Measurements from ENCODE around the gene GPC4. TPM values are rescaled to one million over a fixed set of nuclear protein-coding genes. Genes with fewer than 3 reads are reported as not detected.

Gene GPC4
- total and polyA plus RNA-seq, 9 donors: 34.1 to 107 (median 92.7) TPM

DNA sequence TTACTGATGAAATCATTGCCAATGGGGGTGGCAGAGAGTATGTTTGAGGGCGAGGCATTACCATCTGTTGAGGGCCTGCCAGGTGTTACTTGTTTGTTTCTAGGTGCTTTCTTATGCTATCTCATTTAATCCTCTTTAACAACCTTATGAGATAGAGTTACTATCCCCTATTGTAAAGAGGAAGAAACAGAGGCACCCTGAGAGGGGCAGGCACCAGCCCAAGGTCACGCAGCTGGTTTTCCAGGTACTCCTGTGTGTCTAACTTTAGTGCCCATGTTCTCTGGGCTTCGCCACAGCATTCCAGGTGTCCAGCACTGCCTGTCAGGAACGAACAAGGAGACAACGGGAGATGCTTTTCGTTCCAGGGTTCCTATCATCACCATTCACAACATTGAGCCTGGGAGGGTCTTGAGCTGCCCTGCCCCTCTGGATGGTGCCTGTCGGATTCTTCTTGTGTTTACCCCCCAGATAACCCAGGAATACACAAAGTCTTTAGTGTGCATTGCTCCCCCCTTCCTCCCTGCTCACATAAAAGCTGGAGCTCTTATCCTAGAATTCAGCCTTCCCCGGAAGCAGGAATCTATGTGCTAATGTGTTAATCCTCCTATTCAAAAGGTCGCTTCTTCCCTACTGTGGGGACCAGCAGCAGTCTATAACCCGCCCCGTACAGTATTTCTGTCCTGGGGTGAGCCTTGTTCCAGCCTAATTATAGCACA, 24.9 kb upstream of the GPC4 start:
- Histone ChIP-seq H3K27me3 (ENCODE audit: control insufficient read depth, insufficient read depth, low read length) (peaks cover 46% of the 10 kb centered on the region), H3K9me3 (replicated peaks; ENCODE audit: control insufficient read depth, low read depth, low read length) (no peaks in the 10 kb centered on the region), H3K4me3 (ENCODE audit: low read length) (no peak overlapping the region), H3K4me1 (ENCODE audit: control insufficient read depth, insufficient read depth, low read length) (no peaks in the 10 kb centered on the region), H3K27ac (ENCODE audit: low read length) (no peak overlapping the region), H3K36me3 (ENCODE audit: control insufficient read depth, insufficient read depth, low read length) (no peaks in the 10 kb centered on the region)
- DNase-seq: no peak
- 49% methylated on average over 8 of the region's 11 CpGs for WGBS (ENCODE audit: insufficient coverage)

DNA sequence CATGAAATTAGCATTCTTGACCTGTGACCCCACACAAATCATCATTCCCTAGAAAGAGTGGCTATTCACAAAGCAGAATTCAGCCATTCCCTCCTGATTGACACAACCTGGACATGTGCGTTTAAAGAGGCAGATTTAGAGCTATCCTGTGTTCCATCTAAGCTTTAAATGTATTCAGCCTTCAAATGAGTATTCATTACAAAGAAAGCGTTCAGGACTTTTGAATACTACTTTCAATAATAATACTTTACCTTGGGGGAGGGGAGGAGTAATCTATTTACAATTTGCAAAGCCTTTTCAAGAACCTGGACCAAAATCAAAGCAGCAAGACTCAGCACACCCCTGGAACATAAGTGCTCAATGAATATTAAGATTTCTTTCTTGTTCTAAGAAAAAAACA, 22.5 kb upstream of the GPC4 start:
- Histone ChIP-seq H3K9me3 (replicated peaks; ENCODE audit: control insufficient read depth, low read depth, low read length) (no peaks in the 10 kb centered on the region), H3K36me3 (ENCODE audit: control insufficient read depth, insufficient read depth, low read length) (no peaks in the 10 kb centered on the region), H3K4me1 (ENCODE audit: control insufficient read depth, insufficient read depth, low read length) (no peaks in the 10 kb centered on the region), H3K27ac (ENCODE audit: low read length) (no peak overlapping the region), H3K4me3 (ENCODE audit: low read length) (no peak overlapping the region), H3K27me3 (ENCODE audit: control insufficient read depth, insufficient read depth, low read length) (peaks cover 45% of the 10 kb centered on the region)
- no CpG with 5 or more reads among the region's 2 CpGs for WGBS (ENCODE audit: insufficient coverage)
- DNase-seq: no peak

DNA sequence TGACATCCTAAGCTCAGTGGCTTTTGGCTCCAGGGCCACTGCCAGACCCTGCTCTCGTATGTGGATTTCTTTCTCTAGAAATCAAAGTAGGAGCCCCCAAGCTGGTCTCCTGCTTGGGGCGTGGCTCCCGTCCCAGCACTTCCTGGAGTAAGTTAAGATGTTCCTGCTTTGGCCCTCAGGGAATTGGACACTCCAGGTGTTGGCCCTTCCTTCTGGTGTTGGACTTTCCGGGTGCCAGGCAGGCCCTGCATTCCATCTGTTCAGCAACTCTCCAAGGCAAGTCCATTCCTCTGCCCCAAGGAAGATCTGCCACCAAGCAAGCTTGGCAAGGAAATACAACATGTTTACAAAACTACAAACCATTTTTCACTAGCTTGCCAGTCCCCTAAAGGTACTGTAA, 22.1 kb upstream of the GPC4 start:
- Histone ChIP-seq H3K4me3 (ENCODE audit: low read length) (no peak overlapping the region), H3K27ac (ENCODE audit: low read length) (no peak overlapping the region)
- WGBS (ENCODE audit: insufficient coverage): 60% methylated on average over 1 of the region's 4 CpGs

DNA sequence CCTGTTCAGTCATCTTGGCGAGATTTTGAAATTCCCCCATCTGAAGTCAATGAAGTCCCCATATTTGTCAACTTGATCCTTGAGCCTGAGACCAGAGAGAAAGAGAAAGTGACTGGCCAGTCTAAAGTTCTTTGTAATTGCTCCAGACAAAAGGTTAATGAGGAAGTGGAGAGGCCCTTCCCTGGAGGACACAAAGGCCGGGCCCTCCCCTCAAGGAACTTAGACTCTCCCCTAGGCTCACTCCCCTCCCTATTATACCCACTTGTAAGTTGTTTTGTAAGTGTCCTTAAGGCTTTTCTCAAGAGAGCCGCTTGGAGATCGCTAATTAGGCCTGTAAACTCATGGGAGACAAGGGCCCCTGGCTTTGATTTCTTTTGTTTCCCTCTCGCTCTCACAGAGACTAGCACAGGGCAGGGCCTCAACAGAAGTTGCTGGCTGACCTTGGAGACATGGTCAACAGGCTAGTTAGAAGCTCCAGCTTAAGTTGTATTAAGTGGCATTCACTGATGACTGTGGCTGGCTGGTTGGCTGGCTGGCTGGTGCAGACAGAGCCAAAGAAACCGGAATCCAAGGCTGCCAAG, 20.3 kb upstream of the GPC4 start:
- WGBS (ENCODE audit: insufficient coverage): 62% methylated on average over 5 of the region's 6 CpGs

More for the DNA sequence above, 22.1 kb upstream of the GPC4 start:
- Histone ChIP-seq H3K36me3 (ENCODE audit: control insufficient read depth, insufficient read depth, low read length) (no peaks in the 10 kb centered on the region), H3K27me3 (ENCODE audit: control insufficient read depth, insufficient read depth, low read length) (peaks cover 45% of the 10 kb centered on the region), H3K9me3 (replicated peaks; ENCODE audit: control insufficient read depth, low read depth, low read length) (no peaks in the 10 kb centered on the region), H3K4me1 (ENCODE audit: control insufficient read depth, insufficient read depth, low read length) (peaks cover under 1% of the 10 kb centered on the region)
- DNase-seq: no peak

DNA sequence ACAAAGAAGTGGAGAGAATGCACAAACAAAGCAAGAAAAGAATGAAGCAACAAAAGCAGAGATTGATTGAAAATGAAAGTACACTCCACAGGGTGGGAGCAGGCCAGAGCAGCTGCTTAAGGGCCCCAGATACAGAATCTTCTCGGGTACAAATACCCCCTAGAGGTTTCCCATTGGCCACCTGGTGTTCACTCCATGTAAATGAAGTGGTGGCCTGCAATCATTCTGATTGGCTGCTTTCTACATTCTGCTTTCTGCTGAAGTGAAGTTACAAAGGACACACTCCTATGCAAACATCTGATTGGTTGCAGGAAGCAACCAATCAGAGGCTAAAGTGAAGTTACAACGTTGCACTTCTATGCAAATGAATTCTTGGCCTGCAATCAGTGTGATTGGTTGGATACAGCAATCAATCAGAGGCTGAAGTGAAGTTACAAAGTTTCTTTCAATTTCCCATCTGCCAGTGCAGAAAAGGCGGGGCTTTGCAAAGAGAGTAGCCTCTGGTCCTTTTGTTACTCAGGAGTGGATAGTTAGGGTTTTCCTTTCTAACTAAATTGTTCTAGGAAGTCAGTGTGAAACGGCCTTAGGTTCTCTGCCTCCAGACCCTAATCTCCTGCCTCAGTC, 19.0 kb upstream of the GPC4 start:
- 20% methylated on average over 1 of the region's 4 CpGs for WGBS (ENCODE audit: insufficient coverage)
- no peaks in the 10 kb centered on the region for H3K36me3 ChIP-seq (ENCODE audit: control insufficient read depth, insufficient read depth, low read length)
- no peak overlapping the region for H3K4me3 ChIP-seq (ENCODE audit: low read length)
- no peak overlapping the region for H3K27ac ChIP-seq (ENCODE audit: low read length)
- peaks cover 6% of the 10 kb centered on the region for H3K4me1 ChIP-seq (ENCODE audit: control insufficient read depth, insufficient read depth, low read length)
- no peaks in the 10 kb centered on the region for H3K9me3 ChIP-seq (replicated peaks; ENCODE audit: control insufficient read depth, low read depth, low read length)
- DNase-seq: peak; percentile 23
- H3K27me3 ChIP-seq (ENCODE audit: control insufficient read depth, insufficient read depth, low read length): peaks cover 28% of the 10 kb centered on the region

More for the DNA sequence above, 20.3 kb upstream of the GPC4 start:
- H3K4me3 ChIP-seq (ENCODE audit: low read length): no peak overlapping the region
- no peaks in the 10 kb centered on the region for H3K9me3 ChIP-seq (replicated peaks; ENCODE audit: control insufficient read depth, low read depth, low read length)
- H3K4me1 ChIP-seq (ENCODE audit: control insufficient read depth, insufficient read depth, low read length): peaks cover 2% of the 10 kb centered on the region
- no peak for DNase-seq
- H3K27me3 ChIP-seq (ENCODE audit: control insufficient read depth, insufficient read depth, low read length): peaks cover 34% of the 10 kb centered on the region
- no peak overlapping the region for H3K27ac ChIP-seq (ENCODE audit: low read length)
- H3K36me3 ChIP-seq (ENCODE audit: control insufficient read depth, insufficient read depth, low read length): no peaks in the 10 kb centered on the region

DNA sequence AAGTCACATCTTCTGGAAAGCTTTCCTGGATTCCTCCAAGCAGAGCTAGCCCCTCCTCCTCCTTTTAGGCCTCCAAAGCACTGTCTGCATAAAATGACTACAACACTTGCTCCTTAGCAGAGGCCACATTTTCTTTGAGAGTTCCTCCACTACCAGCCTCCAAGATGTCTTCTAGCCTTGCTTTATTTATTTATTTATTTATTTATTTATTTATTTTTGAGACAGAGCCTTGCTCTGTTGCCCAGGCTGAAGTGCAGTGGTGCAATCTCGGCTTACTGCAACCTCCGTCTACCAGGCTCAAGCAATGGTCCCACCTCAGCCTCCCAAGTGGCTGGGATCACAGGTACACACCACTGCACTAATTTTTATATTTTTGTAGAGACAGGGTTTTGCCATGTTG, 4.6 kb upstream of the GPC4 start:
- DNase-seq: no peak
- H3K36me3 ChIP-seq (ENCODE audit: control insufficient read depth, insufficient read depth, low read length): no peaks in the 10 kb centered on the region
- no peak overlapping the region for H3K27ac ChIP-seq (ENCODE audit: low read length)
- peaks cover 21% of the 10 kb centered on the region for H3K27me3 ChIP-seq (ENCODE audit: control insufficient read depth, insufficient read depth, low read length)
- no CpG with 5 or more reads among the region's 2 CpGs for WGBS (ENCODE audit: insufficient coverage)
- H3K9me3 ChIP-seq (replicated peaks; ENCODE audit: control insufficient read depth, low read depth, low read length): no peaks in the 10 kb centered on the region
- no peak overlapping the region for H3K4me3 ChIP-seq (ENCODE audit: low read length)
- peaks cover 6% of the 10 kb centered on the region for H3K4me1 ChIP-seq (ENCODE audit: control insufficient read depth, insufficient read depth, low read length)

DNA sequence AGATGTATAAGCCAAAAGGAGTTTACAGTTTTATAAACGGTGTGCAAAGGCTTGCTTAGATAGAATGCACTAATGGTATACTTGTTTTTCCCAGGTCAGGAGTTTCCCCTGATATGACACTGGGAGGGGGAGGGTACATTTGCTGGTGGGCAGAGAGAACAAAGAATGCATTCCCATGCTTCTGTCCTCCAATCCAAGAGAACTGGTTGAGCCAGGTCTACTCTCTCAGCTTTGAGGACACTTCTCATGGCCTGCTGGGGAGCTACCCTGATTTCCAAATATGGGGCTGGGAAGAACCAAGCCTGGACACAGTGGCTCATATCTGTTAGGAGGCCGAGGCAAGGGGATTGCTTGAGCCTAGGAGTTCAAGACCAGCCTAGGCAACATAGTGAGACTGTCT, 3.3 kb upstream of the GPC4 start:
- Histone ChIP-seq H3K27ac (ENCODE audit: low read length) (no peak overlapping the region), H3K36me3 (ENCODE audit: control insufficient read depth, insufficient read depth, low read length) (no peaks in the 10 kb centered on the region), H3K27me3 (ENCODE audit: control insufficient read depth, insufficient read depth, low read length) (peaks cover 29% of the 10 kb centered on the region), H3K4me3 (ENCODE audit: low read length) (no peak overlapping the region), H3K4me1 (ENCODE audit: control insufficient read depth, insufficient read depth, low read length) (peaks cover 6% of the 10 kb centered on the region), H3K9me3 (replicated peaks; ENCODE audit: control insufficient read depth, low read depth, low read length) (no peaks in the 10 kb centered on the region)
- WGBS (ENCODE audit: insufficient coverage): 100% methylated on average over 1 of the region's 2 CpGs
- DNase-seq: no peak

DNA sequence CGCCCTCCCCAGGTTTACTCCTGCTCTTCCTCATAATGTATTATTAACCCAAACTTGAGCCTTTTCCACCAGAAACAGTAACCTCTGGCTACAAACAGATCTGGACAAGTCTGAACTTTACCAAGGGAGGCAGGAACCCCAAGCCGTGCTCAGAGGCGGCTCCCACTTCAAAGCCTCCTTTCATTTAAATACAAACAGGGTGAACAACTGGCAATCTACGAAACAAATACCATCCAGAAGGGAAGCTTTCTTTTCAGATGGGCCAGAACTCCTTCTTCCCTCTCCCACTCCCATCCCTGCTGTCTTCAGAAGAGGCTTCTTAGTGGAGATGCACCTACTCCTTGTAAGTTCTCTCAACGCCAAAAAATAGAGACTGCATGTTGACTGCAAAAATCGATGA, 2.1 kb upstream of the GPC4 start:
- Histone ChIP-seq H3K27me3 (ENCODE audit: control insufficient read depth, insufficient read depth, low read length) (peaks cover 39% of the 10 kb centered on the region), H3K27ac (ENCODE audit: low read length) (no peak overlapping the region), H3K4me1 (ENCODE audit: control insufficient read depth, insufficient read depth, low read length) (peaks cover 14% of the 10 kb centered on the region), H3K36me3 (ENCODE audit: control insufficient read depth, insufficient read depth, low read length) (no peaks in the 10 kb centered on the region), H3K9me3 (replicated peaks; ENCODE audit: control insufficient read depth, low read depth, low read length) (no peaks in the 10 kb centered on the region), H3K4me3 (ENCODE audit: low read length) (no peak overlapping the region)
- 58% methylated on average over 4 of the region's 6 CpGs for WGBS (ENCODE audit: insufficient coverage)
- no peak for DNase-seq

DNA sequence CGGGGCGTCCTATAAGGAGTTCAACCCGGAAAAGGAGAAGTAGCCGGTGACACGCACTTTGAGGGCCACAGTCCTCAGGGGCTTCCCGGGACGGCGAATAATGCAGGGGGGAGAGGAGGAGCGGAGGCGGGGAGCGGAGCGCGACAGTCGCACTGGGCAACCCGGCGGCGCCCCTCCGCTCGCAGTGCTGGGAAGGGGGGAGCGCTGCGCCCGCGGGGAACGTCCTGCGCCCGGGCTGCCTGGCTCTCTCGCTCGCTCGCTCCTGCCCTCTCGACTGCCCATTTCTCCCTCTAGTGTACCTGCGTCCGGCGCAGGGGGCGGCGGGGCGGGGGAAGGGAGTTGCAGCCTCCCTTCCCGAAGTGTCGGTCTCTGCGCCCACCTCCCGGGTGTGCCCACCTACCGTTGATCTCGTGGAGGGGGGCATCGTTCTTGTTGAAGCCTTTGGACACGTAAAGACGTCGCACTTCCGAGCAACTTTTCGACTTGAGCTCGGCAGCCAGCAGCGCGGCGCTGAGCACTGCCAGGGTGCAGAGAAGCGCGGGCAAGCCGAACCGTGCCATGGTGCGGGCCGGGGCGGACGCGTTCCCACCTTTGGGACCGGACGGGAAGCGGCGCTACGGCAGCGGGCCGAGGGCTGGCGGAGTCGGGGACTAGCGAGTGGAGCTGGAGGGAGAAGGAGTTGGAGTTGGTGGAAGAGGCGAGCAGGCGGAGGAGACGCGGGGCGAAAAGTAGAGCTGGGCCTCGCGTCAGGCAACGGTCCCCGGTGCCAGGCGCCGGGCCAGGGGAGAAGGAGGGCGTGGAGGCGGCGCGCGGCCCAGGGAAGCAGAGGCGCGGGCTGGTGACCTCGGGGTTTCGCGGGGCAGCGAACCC, 648 bp downstream of the GPC4 start:
- Histone ChIP-seq H3K27me3 (ENCODE audit: control insufficient read depth, insufficient read depth, low read length) (peaks cover 39% of the 10 kb centered on the region), H3K4me3 (ENCODE audit: low read length) (peak overlapping the region; percentile 62), H3K36me3 (ENCODE audit: control insufficient read depth, insufficient read depth, low read length) (no peaks in the 10 kb centered on the region), H3K27ac (ENCODE audit: low read length) (peak overlapping the region; percentile 47), H3K9me3 (replicated peaks; ENCODE audit: control insufficient read depth, low read depth, low read length) (no peaks in the 10 kb centered on the region), H3K4me1 (ENCODE audit: control insufficient read depth, insufficient read depth, low read length) (peaks cover 14% of the 10 kb centered on the region)
- peak; percentile 36 for DNase-seq
- 28% methylated on average over 73 of the region's 93 CpGs for WGBS (ENCODE audit: insufficient coverage)
